Stomach (tissue), 4 donors: Measurements from ENCODE around the gene BRD7.

ENCODE experiments used
- EP300 ChIP-seq: sonication (generic); formaldehyde crosslinking; IDR thresholded peaks from one replicate; pipeline ENCODE4 v1.6.1; 2017; ENCODE audit warnings: antibody characterized with exemption
- POLR2AphosphoS5 ChIP-seq, 3 donors: sonication (generic); formaldehyde crosslinking; IDR thresholded peaks; one replicate each; pipeline ENCODE4 v1.6.1; 2016; ENCODE audit warnings: antibody characterized with exemption in 3 of 3
- TF ChIP-seq, protein P1 (sequence below), 7 experiments: fragments of 450-650 bp in 4 of 7; fragments of 200-600 bp in 3 of 7; sonication (generic) in 3 of 7; IDR thresholded peaks; one replicate each; pipeline ENCODE4 v1.5.1; 2016 to 2019; ENCODE audit warnings: antibody characterized with exemption in 7 of 7, control low read depth in 2 of 7, mild to moderate bottlenecking in 1 of 7

DNA sequence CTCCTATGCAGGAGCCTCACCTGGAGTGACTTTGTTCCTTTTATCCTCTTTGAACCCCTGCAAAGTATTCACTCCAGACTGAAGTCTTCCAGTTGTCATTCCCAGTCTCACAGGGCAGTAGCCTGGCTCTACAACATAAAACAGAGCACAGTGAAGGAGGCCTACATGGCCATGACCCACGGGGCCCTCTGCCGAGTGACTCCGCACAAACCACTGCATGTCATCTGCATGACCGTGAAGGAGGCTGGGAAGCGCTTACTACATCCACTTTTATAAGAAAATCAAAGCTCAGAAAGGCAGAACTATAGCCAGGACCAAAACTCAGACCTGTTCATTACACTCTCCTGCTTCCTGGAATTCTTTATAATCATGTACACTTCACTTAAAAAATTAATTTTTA, 42.5 kb downstream of the BRD7 start:
- TF ChIP-seq POLR2AphosphoS5 (IDR thresholded peaks at IDR 0.05) (no peak), EP300 (no peak)
- TF ChIP-seq, protein P1, sequence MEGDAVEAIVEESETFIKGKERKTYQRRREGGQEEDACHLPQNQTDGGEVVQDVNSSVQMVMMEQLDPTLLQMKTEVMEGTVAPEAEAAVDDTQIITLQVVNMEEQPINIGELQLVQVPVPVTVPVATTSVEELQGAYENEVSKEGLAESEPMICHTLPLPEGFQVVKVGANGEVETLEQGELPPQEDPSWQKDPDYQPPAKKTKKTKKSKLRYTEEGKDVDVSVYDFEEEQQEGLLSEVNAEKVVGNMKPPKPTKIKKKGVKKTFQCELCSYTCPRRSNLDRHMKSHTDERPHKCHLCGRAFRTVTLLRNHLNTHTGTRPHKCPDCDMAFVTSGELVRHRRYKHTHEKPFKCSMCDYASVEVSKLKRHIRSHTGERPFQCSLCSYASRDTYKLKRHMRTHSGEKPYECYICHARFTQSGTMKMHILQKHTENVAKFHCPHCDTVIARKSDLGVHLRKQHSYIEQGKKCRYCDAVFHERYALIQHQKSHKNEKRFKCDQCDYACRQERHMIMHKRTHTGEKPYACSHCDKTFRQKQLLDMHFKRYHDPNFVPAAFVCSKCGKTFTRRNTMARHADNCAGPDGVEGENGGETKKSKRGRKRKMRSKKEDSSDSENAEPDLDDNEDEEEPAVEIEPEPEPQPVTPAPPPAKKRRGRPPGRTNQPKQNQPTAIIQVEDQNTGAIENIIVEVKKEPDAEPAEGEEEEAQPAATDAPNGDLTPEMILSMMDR (IDR thresholded peaks at IDR 0.05), result no peak
